Neural cell (in vitro differentiated cells): Measurements from ENCODE around the gene ADH4. TPM values are rescaled to one million over a fixed set of nuclear protein-coding genes. Genes with fewer than 3 reads are reported as not detected.

ENCODE experiments used
- H2AFZ ChIP-seq: fragments of 200-600, 300-800 bp; sonication (generic), shearing (Covaris generic); 2 replicates; pipeline ENCODE4 v1.6.0; 2014; ENCODE audit warnings: low read depth, mild to moderate bottlenecking, antibody characterized with exemption, low read length, moderate library complexity
- H3F3A ChIP-seq: fragments of 200-600 bp; shearing (Covaris generic); 2 replicates; pipeline ENCODE4 v1.6.1; 2016; ENCODE audit warnings: mild to moderate bottlenecking, moderate library complexity, mixed read lengths, antibody characterized with exemption, low read length; ENCODE audit not compliant: insufficient read depth, poor library complexity, severe bottlenecking
- H3K27ac ChIP-seq: fragments of 200-600, 300-800 bp; sonication (generic), shearing (Covaris generic); 2 replicates; pipeline ENCODE4 v1.5.1; 2014; ENCODE audit warnings: mild to moderate bottlenecking, low read length, moderate library complexity
- H3K27me3 ChIP-seq: fragments of 300-800, 200-600 bp; sonication (generic), shearing (Covaris generic); 2 replicates; pipeline ENCODE4 v1.6.0; 2014; ENCODE audit warnings: mild to moderate bottlenecking, low read depth, low read length, moderate library complexity; ENCODE audit not compliant: insufficient read depth
- H3K36me3 ChIP-seq: fragments of 300-800, 200-600 bp; sonication (generic), shearing (Covaris generic); 2 replicates; pipeline ENCODE4 v1.5.1; 2014; ENCODE audit warnings: mild to moderate bottlenecking, antibody characterized with exemption, low read length, moderate library complexity; ENCODE audit not compliant: insufficient read depth
- H3K4me2 ChIP-seq: fragments of 300-800, 200-600 bp; sonication (generic), shearing (Covaris generic); 2 replicates; pipeline ENCODE4 v1.6.0; 2014; ENCODE audit warnings: mild to moderate bottlenecking, low read length
- H3K4me3 ChIP-seq: fragments of 300-800, 200-600 bp; sonication (generic), shearing (Covaris generic); 2 replicates; pipeline ENCODE4 v1.5.1; 2014; ENCODE audit warnings: mild to moderate bottlenecking, low read length, moderate library complexity
- H3K79me2 ChIP-seq: fragments of 200-600 bp; shearing (Covaris generic); replicated peaks from 2 replicates; pipeline ENCODE4 v1.6.0; 2014; ENCODE audit warnings: mild to moderate bottlenecking, low read length, moderate library complexity; ENCODE audit not compliant: insufficient read depth
- H3K9ac ChIP-seq: fragments of 300-800, 200-600 bp; sonication (generic), shearing (Covaris generic); 2 replicates; pipeline ENCODE4 v1.6.1; 2016; ENCODE audit warnings: mild to moderate bottlenecking, low read length, mixed read lengths
- H3K9me2 ChIP-seq: fragments of 200-600 bp; shearing (Covaris generic); 2 replicates; pipeline ENCODE4 v1.6.1; 2016; ENCODE audit warnings: mild to moderate bottlenecking, low read length, mixed read lengths; ENCODE audit not compliant: insufficient read depth
- H3K9me3 ChIP-seq: fragments of 200-600, 300-800 bp; sonication (generic), shearing (Covaris generic); 2 replicates; pipeline ENCODE4 v1.6.1; 2016; ENCODE audit warnings: mild to moderate bottlenecking, mixed run types, low read length, moderate library complexity, mixed read lengths
- H4K20me1 ChIP-seq: fragments of 200-600 bp; shearing (Covaris generic); 2 replicates; pipeline ENCODE4 v1.6.1; 2016; ENCODE audit warnings: mild to moderate bottlenecking, mixed run types; ENCODE audit not compliant: insufficient read depth
- CTCF ChIP-seq: fragments of 450-650 bp; IDR thresholded peaks from 2 replicates; pipeline ENCODE4 v1.5.1; 2014; ENCODE audit warnings: antibody characterized with exemption, mild to moderate bottlenecking, moderate library complexity; ENCODE audit not compliant: poor library complexity, severe bottlenecking
- EP300 ChIP-seq: fragments of 450-650 bp; conservative IDR thresholded peaks from 2 replicates; pipeline ENCODE4 v1.6.1; 2014; ENCODE audit warnings: antibody characterized with exemption, mild to moderate bottlenecking, moderate library complexity; ENCODE audit not compliant: poor library complexity, severe bottlenecking
- EZH2 ChIP-seq: fragments of 200-600, 300-800 bp; shearing (Covaris generic), sonication (generic); IDR thresholded peaks from 2 replicates; pipeline ENCODE4 v1.6.1; 2014; ENCODE audit warnings: antibody characterized with exemption, low read length, borderline replicate concordance, mild to moderate bottlenecking; ENCODE audit not compliant: insufficient read depth, poor library complexity, severe bottlenecking
- MXI1 ChIP-seq: fragments of 450-650 bp; conservative IDR thresholded peaks from 2 replicates; pipeline ENCODE4 v1.6.1; 2014; ENCODE audit warnings: antibody characterized with exemption, mild to moderate bottlenecking; ENCODE audit not compliant: poor library complexity, severe bottlenecking
- POLR2AphosphoS5 ChIP-seq: IDR thresholded peaks from 2 replicates; pipeline ENCODE4 v1.6.1; 2012
- RAD21 ChIP-seq: fragments of 450-650 bp; conservative IDR thresholded peaks from 2 replicates; pipeline ENCODE4 v1.6.1; 2014; ENCODE audit warnings: antibody characterized with exemption, mild to moderate bottlenecking, moderate library complexity
- SMC3 ChIP-seq: fragments of 450-650 bp; conservative IDR thresholded peaks from 2 replicates; pipeline ENCODE4 v1.6.1; 2014; ENCODE audit warnings: antibody characterized with exemption, mild to moderate bottlenecking, moderate library complexity; ENCODE audit not compliant: poor library complexity
- TAF1 ChIP-seq: IDR thresholded peaks from 2 replicates; pipeline ENCODE4 v1.6.1; 2012; ENCODE audit warnings: low read depth
- polyA plus RNA-seq: library from polyadenylated mRNA; depleted of rRNA; stranded (reverse); fragments of >200 nt; gene quantifications from 2 replicates; pipeline ENCODE4 v1.2.3, GENCODE V29; 2014
- TF ChIP-seq, protein P1 (sequence below): IDR thresholded peaks from 2 replicates; pipeline ENCODE4 v1.6.1; 2012; ENCODE audit warnings: borderline replicate concordance

Gene ADH4
- polyA plus RNA-seq, 1 donor from 2014 or later, result not detected

DNA sequence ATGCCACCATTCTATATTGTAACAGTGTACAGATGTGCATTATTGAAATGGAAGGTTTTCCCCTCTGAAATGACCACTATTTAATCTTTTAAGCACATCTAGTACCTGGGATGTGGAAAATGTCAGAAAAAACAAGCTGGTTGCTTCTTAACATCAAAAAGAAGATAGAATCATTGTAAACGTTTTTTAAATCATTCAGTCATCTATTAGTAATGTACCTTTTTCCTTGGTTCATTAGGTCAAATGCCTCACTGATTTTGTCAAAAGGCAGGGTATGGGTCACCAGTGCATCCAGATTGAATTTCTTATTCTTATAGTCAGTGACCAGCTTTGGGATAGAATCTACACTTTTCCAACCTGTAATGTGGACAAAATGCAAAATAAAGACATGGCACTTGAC lies 17.7 kb downstream of the ADH4 start:
- no peaks in the 10 kb centered on the region for H3K9me2 ChIP-seq
- H3K4me2 ChIP-seq, result no peak overlapping the region

GRCh38 chr4:99121008-99121407 lies 23.1 kb downstream of the ADH4 start:
- no peak overlapping the region for H2AFZ ChIP-seq
- TF ChIP-seq EZH2, result no peak
- TF ChIP-seq, protein P1, sequence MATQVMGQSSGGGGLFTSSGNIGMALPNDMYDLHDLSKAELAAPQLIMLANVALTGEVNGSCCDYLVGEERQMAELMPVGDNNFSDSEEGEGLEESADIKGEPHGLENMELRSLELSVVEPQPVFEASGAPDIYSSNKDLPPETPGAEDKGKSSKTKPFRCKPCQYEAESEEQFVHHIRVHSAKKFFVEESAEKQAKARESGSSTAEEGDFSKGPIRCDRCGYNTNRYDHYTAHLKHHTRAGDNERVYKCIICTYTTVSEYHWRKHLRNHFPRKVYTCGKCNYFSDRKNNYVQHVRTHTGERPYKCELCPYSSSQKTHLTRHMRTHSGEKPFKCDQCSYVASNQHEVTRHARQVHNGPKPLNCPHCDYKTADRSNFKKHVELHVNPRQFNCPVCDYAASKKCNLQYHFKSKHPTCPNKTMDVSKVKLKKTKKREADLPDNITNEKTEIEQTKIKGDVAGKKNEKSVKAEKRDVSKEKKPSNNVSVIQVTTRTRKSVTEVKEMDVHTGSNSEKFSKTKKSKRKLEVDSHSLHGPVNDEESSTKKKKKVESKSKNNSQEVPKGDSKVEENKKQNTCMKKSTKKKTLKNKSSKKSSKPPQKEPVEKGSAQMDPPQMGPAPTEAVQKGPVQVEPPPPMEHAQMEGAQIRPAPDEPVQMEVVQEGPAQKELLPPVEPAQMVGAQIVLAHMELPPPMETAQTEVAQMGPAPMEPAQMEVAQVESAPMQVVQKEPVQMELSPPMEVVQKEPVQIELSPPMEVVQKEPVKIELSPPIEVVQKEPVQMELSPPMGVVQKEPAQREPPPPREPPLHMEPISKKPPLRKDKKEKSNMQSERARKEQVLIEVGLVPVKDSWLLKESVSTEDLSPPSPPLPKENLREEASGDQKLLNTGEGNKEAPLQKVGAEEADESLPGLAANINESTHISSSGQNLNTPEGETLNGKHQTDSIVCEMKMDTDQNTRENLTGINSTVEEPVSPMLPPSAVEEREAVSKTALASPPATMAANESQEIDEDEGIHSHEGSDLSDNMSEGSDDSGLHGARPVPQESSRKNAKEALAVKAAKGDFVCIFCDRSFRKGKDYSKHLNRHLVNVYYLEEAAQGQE, result no peak
- TF ChIP-seq RAD21, result no peak
- TF ChIP-seq CTCF, result no peak
- TF ChIP-seq SMC3, result no peak
- no peak for TF ChIP-seq TAF1
- no peak for TF ChIP-seq POLR2AphosphoS5
- no peak for TF ChIP-seq EP300
- TF ChIP-seq MXI1, result no peak
- no peak overlapping the region for H3K4me3 ChIP-seq
- no peak overlapping the region for H3K9ac ChIP-seq
- no peaks in the 10 kb centered on the region for H4K20me1 ChIP-seq
- H3K27ac ChIP-seq, result no peak overlapping the region
- H3K9me3 ChIP-seq, result no peaks in the 10 kb centered on the region
- H3K9me2 ChIP-seq, result no peaks in the 10 kb centered on the region
- no peaks in the 10 kb centered on the region for H3K36me3 ChIP-seq
- H3K4me2 ChIP-seq, result no peak overlapping the region
- no peaks in the 10 kb centered on the region for H3F3A ChIP-seq
- no peaks in the 10 kb centered on the region for H3K79me2 ChIP-seq
- H3K27me3 ChIP-seq, result no peaks in the 10 kb centered on the region

More for the DNA sequence above, 17.7 kb downstream of the ADH4 start:
- Histone ChIP-seq H3F3A (no peaks in the 10 kb centered on the region), H3K27ac (no peak overlapping the region), H3K4me3 (no peak overlapping the region), H3K9me3 (no peaks in the 10 kb centered on the region), H3K79me2 (no peaks in the 10 kb centered on the region), H2AFZ (no peak overlapping the region), H3K36me3 (no peaks in the 10 kb centered on the region), H3K27me3 (no peaks in the 10 kb centered on the region), H4K20me1 (no peaks in the 10 kb centered on the region), H3K9ac (no peak overlapping the region)
- TF ChIP-seq EP300 (no peak), EZH2 (no peak), TAF1 (no peak), SMC3 (no peak), CTCF (no peak), POLR2AphosphoS5 (no peak), MXI1 (no peak), RAD21 (no peak)
- TF ChIP-seq, protein P1, result no peak
